GM19025 (cell line): ENCODE measurements around the gene STON2.
A peak's percentile ranks its signal among the peaks of the same experiment; 100 is the strongest.
"Not testable (repeated sequence)": the region's sequence is repeated elsewhere in the genome, so short reads cannot be mapped to it uniquely, and the experiment has no call there.

Experiments
- ATAC-seq: cut with Tn5 transposase; IDR thresholded peaks from one replicate; pipeline ENCODE4 v1.9.1; 2021; ENCODE audit warnings: mild to moderate bottlenecking, low read depth, moderate library complexity; ENCODE audit not compliant: unreplicated experiment

STON2 gene

GRCh38 chr14:81400202-81400678 is at the start of gene STON2:
Gene STON2 (minus strand): TSS chr14:81400324. CDS start chr14:81398382, 1,942 bp downstream.
- no peak for ATAC-seq

GRCh38 chr14:81449576-81449975 is 49.5 kb upstream of the STON2 start:
- no peak for ATAC-seq

GRCh38 chr14:81449114-81449513 is 49.0 kb upstream of the STON2 start:
- no peak for ATAC-seq

GRCh38 chr14:81447021-81447764 is 47.1 kb upstream of the STON2 start:
- ATAC-seq = no peak

GRCh38 chr14:81446279-81447007 is 46.3 kb upstream of the STON2 start:
- ATAC-seq = no peak

- no peak for ATAC-seq
Observed at GRCh38 chr14:81441626-81442134, 41.6 kb upstream of the STON2 start.

GRCh38 chr14:81440041-81440440 is 39.9 kb upstream of the STON2 start:
- no peak for ATAC-seq

GRCh38 chr14:81437244-81437643 is 37.1 kb upstream of the STON2 start:
- no peak for ATAC-seq

- peak; percentile 78 for ATAC-seq
Observed at GRCh38 chr14:81436296-81437138, 36.4 kb upstream of the STON2 start.

- peak; percentile 35 for ATAC-seq
Observed at GRCh38 chr14:81435391-81436295, 35.5 kb upstream of the STON2 start.

GRCh38 chr14:81435048-81435390 is 34.9 kb upstream of the STON2 start:
- no peak for ATAC-seq

- no peak for ATAC-seq
Observed at GRCh38 chr14:81434230-81434629, 34.1 kb upstream of the STON2 start.

GRCh38 chr14:81433378-81433777 is 33.3 kb upstream of the STON2 start:
- ATAC-seq = no peak

GRCh38 chr14:81432219-81432661 is 32.1 kb upstream of the STON2 start:
- no peak for ATAC-seq

GRCh38 chr14:81430235-81430634 is 30.1 kb upstream of the STON2 start:
- ATAC-seq = no peak

- not testable (repeated sequence) for ATAC-seq
Observed at GRCh38 chr14:81429749-81430148, 29.6 kb upstream of the STON2 start.

- no peak for ATAC-seq
Observed at GRCh38 chr14:81429028-81429427, 28.9 kb upstream of the STON2 start.

GRCh38 chr14:81427348-81428058 is 27.4 kb upstream of the STON2 start:
- ATAC-seq = no peak

- no peak for ATAC-seq
Observed at GRCh38 chr14:81423504-81423903, 23.4 kb upstream of the STON2 start.
